ENCODE results near the gene ZEB1.
"Not testable (repeated sequence)": the region's sequence is repeated elsewhere in the genome, so short reads cannot be mapped to it uniquely, and the experiment has no call there.

The ZEB1 gene

GRCh38 chr10:31549896-31550295 lies 230.9 kb downstream of the ZEB1 start:
- Histone ChIP-seq H3K9ac (ENCODE audit: low read depth, low read length, poor library complexity, severe bottlenecking) (no peak overlapping the region), H4K20me1 (ENCODE audit: insufficient read depth, low read length, poor library complexity, severe bottlenecking) (no peaks in the 10 kb centered on the region), H3K9me2 (replicated peaks; ENCODE audit: low read depth, low read length) (0 out of 2 replicates have a peak, but pooled peaks cover under 1% of the 10 kb centered on the region), H3K4me3 (ENCODE audit: low read length, poor library complexity, severe bottlenecking) (no peak overlapping the region), H3K36me3 (ENCODE audit: insufficient read depth, low read length) (no peaks in the 10 kb centered on the region), H3K9me3 (ENCODE audit: insufficient read depth, low read depth, low read length) (no peaks in the 10 kb centered on the region), H3F3A (ENCODE audit: low read depth) (no peaks in the 10 kb centered on the region), H3K79me2 (ENCODE audit: insufficient read depth, low read length) (no peaks in the 10 kb centered on the region), H3K27me3 (ENCODE audit: insufficient read depth, low read length, poor library complexity, severe bottlenecking) (no peaks in the 10 kb centered on the region), H3K4me2 (ENCODE audit: low read depth, low read length, poor library complexity, severe bottlenecking) (no peak overlapping the region), H2AFZ (ENCODE audit: low read length) (no peak overlapping the region), H3K4me1 (ENCODE audit: insufficient read depth, low read length, poor library complexity, severe bottlenecking) (no peaks in the 10 kb centered on the region)
- no peak for TF ChIP-seq EZH2phosphoT487 (IDR thresholded peaks at IDR 0.05; ENCODE audit: borderline replicate concordance)
- no peak for TF ChIP-seq CTCF (conservative IDR thresholded peaks at IDR 0.05; ENCODE audit: low read length)

GRCh38 chr10:31554556-31554955 lies 235.5 kb downstream of the ZEB1 start:
- Histone ChIP-seq H2AFZ (ENCODE audit: low read length) (no peak overlapping the region), H3K79me2 (ENCODE audit: insufficient read depth, low read length) (no peaks in the 10 kb centered on the region), H3K4me2 (ENCODE audit: low read depth, low read length, poor library complexity, severe bottlenecking) (no peak overlapping the region), H3K9me2 (replicated peaks; ENCODE audit: low read depth, low read length) (no peaks in the 10 kb centered on the region), H3K9me3 (ENCODE audit: insufficient read depth, low read depth, low read length) (peaks cover 16% of the 10 kb centered on the region; the same call in 1 of the 2 replicates), H4K20me1 (ENCODE audit: insufficient read depth, low read length, poor library complexity, severe bottlenecking) (no peaks in the 10 kb centered on the region), H3K4me3 (ENCODE audit: low read length, poor library complexity, severe bottlenecking) (no peak overlapping the region), H3F3A (ENCODE audit: low read depth) (no peaks in the 10 kb centered on the region), H3K36me3 (ENCODE audit: insufficient read depth, low read length) (no peaks in the 10 kb centered on the region), H3K27me3 (ENCODE audit: insufficient read depth, low read length, poor library complexity, severe bottlenecking) (no peaks in the 10 kb centered on the region), H3K4me1 (ENCODE audit: insufficient read depth, low read length, poor library complexity, severe bottlenecking) (no peaks in the 10 kb centered on the region), H3K9ac (ENCODE audit: low read depth, low read length, poor library complexity, severe bottlenecking) (no peak overlapping the region)
- TF ChIP-seq CTCF (conservative IDR thresholded peaks at IDR 0.05; ENCODE audit: low read length) (no peak), EZH2phosphoT487 (IDR thresholded peaks at IDR 0.05; ENCODE audit: borderline replicate concordance) (no peak)

GRCh38 chr10:31557854-31558253 lies 238.8 kb downstream of the ZEB1 start:
- Histone ChIP-seq H2AFZ (ENCODE audit: low read length) (no peak overlapping the region), H3K27me3 (ENCODE audit: insufficient read depth, low read length, poor library complexity, severe bottlenecking) (no peaks in the 10 kb centered on the region), H3K4me2 (ENCODE audit: low read depth, low read length, poor library complexity, severe bottlenecking) (no peak overlapping the region), H4K20me1 (ENCODE audit: insufficient read depth, low read length, poor library complexity, severe bottlenecking) (no peaks in the 10 kb centered on the region), H3K79me2 (ENCODE audit: insufficient read depth, low read length) (no peaks in the 10 kb centered on the region), H3K9me3 (ENCODE audit: insufficient read depth, low read depth, low read length) (peaks cover 16% of the 10 kb centered on the region; the same call in 1 of the 2 replicates), H3K4me3 (ENCODE audit: low read length, poor library complexity, severe bottlenecking) (no peak overlapping the region), H3F3A (ENCODE audit: low read depth) (no peaks in the 10 kb centered on the region), H3K9ac (ENCODE audit: low read depth, low read length, poor library complexity, severe bottlenecking) (no peak overlapping the region), H3K36me3 (ENCODE audit: insufficient read depth, low read length) (no peaks in the 10 kb centered on the region), H3K9me2 (replicated peaks; ENCODE audit: low read depth, low read length) (no peaks in the 10 kb centered on the region), H3K4me1 (ENCODE audit: insufficient read depth, low read length, poor library complexity, severe bottlenecking) (no peaks in the 10 kb centered on the region)
- no peak for TF ChIP-seq CTCF (conservative IDR thresholded peaks at IDR 0.05; ENCODE audit: low read length)
- no peak for TF ChIP-seq EZH2phosphoT487 (IDR thresholded peaks at IDR 0.05; ENCODE audit: borderline replicate concordance)

- H3K79me2 ChIP-seq (ENCODE audit: insufficient read depth, low read length); H4K20me1 ChIP-seq (ENCODE audit: insufficient read depth, low read length, poor library complexity, severe bottlenecking); H3K9ac ChIP-seq (ENCODE audit: low read depth, low read length, poor library complexity, severe bottlenecking); H3K9me2 ChIP-seq (replicated peaks; ENCODE audit: low read depth, low read length); H3F3A ChIP-seq (ENCODE audit: low read depth); H3K4me3 ChIP-seq (ENCODE audit: low read length, poor library complexity, severe bottlenecking); H3K36me3 ChIP-seq (ENCODE audit: insufficient read depth, low read length); H3K4me1 ChIP-seq (ENCODE audit: insufficient read depth, low read length, poor library complexity, severe bottlenecking); H3K9me3 ChIP-seq (ENCODE audit: insufficient read depth, low read depth, low read length); H2AFZ ChIP-seq (ENCODE audit: low read length); H3K4me2 ChIP-seq (ENCODE audit: low read depth, low read length, poor library complexity, severe bottlenecking); H3K27me3 ChIP-seq (ENCODE audit: insufficient read depth, low read length, poor library complexity, severe bottlenecking): not testable (repeated sequence)
Observed at GRCh38 chr10:31568252-31568861, 249.3 kb downstream of the ZEB1 start.
